ENCODE measurements around the gene CCNT2. TPM values are rescaled to one million over a fixed set of nuclear protein-coding genes. Genes with fewer than 3 reads are reported as not detected.
"Not testable (repeated sequence)": the region's sequence is repeated elsewhere in the genome, so short reads cannot be mapped to it uniquely, and the experiment has no call there.

CCNT2 gene
- total and polyA plus RNA-seq, 8 donors, result 29.3 to 91.4 (median 83.7) TPM

DNA sequence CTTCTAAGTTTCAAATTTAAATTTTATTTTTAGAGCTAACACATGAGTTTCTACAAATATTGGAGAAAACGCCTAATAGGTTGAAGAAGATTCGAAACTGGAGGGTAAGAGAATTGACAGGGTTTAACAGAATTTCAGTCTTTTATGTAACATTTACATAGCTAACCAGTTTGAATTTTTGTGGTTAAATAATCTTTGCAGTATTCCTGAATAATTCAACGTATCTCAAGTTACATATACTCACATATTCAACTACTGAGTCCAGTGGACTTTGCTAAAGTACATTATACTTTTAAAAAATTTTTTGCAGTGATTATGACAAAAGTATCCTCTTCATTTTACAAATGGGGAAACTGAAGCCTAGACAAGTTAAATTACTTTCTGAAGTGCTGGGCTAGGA lies 34.0 kb downstream of the CCNT2 start:
- Histone ChIP-seq H3K27ac (no peak overlapping the region), H3K4me1 (no peaks in the 10 kb centered on the region), H3K4me3 (no peak overlapping the region), H3K9me3 (no peaks in the 10 kb centered on the region), H3K36me3 (peaks cover 0 to 85% of the 10 kb centered on the region in 2 donors), H3K27me3 (no peaks in the 10 kb centered on the region)
- TF ChIP-seq, protein P1, sequence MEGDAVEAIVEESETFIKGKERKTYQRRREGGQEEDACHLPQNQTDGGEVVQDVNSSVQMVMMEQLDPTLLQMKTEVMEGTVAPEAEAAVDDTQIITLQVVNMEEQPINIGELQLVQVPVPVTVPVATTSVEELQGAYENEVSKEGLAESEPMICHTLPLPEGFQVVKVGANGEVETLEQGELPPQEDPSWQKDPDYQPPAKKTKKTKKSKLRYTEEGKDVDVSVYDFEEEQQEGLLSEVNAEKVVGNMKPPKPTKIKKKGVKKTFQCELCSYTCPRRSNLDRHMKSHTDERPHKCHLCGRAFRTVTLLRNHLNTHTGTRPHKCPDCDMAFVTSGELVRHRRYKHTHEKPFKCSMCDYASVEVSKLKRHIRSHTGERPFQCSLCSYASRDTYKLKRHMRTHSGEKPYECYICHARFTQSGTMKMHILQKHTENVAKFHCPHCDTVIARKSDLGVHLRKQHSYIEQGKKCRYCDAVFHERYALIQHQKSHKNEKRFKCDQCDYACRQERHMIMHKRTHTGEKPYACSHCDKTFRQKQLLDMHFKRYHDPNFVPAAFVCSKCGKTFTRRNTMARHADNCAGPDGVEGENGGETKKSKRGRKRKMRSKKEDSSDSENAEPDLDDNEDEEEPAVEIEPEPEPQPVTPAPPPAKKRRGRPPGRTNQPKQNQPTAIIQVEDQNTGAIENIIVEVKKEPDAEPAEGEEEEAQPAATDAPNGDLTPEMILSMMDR (IDR thresholded peaks at IDR 0.05), result no peak
- no peak for ATAC-seq
- no peak for DNase-seq
- intact Hi-C loops (cut with DNase I), result no loop called here

DNA sequence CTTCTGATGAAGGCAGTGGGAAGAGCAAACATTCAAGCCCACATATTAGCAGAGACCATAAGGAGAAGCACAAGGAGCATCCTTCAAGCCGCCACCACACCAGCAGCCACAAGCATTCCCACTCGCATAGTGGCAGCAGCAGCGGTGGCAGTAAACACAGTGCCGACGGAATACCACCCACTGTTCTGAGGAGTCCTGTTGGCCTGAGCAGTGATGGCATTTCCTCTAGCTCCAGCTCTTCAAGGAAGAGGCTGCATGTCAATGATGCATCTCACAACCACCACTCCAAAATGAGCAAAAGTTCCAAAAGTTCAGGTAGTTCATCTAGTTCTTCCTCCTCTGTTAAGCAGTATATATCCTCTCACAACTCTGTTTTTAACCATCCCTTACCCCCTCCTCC lies 35.4 kb downstream of the CCNT2 start:
- Histone ChIP-seq H3K36me3 (peaks cover 0 to 70% of the 10 kb centered on the region in 2 donors), H3K9me3 (no peaks in the 10 kb centered on the region), H3K4me3 (no peak overlapping the region), H3K27ac (no peak overlapping the region), H3K27me3 (no peaks in the 10 kb centered on the region), H3K4me1 (no peaks in the 10 kb centered on the region)
- intact Hi-C loops (cut with DNase I), result no loop called here
- no peak for DNase-seq
- ATAC-seq, result no peak
- TF ChIP-seq, protein P1 (IDR thresholded peaks at IDR 0.05), result no peak

DNA sequence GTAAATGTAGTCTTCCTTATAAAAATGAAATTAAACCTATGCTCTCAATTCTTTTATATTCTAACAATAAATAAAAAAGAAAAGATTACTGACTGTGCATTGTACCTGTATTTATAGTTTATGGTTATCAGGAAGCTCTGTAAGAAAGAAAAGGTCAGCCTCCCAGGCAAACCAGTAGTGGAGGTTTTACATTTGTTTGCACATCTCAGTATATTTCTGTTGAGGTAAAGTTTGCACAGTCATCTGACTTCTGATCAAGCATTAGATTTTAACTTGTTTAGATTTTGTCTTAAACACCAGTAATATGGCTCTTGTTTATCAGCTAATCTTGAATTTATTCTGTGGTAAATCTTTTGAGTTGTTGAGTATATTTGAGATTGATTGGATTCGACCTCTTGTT lies 37.1 kb downstream of the CCNT2 start:
- ATAC-seq (no peak), DNase-seq (no peak)
- intact Hi-C loops (cut with DNase I), result no loop called here
- H3K27me3 ChIP-seq, result no peaks in the 10 kb centered on the region
- H3K4me3 ChIP-seq, result no peak overlapping the region
- H3K27ac ChIP-seq, result no peak overlapping the region
- TF ChIP-seq, protein P1 (IDR thresholded peaks at IDR 0.05), result no peak
- peaks cover 0 to 53% of the 10 kb centered on the region in 2 donors for H3K36me3 ChIP-seq
- no peaks in the 10 kb centered on the region for H3K9me3 ChIP-seq
- no peaks in the 10 kb centered on the region for H3K4me1 ChIP-seq

DNA sequence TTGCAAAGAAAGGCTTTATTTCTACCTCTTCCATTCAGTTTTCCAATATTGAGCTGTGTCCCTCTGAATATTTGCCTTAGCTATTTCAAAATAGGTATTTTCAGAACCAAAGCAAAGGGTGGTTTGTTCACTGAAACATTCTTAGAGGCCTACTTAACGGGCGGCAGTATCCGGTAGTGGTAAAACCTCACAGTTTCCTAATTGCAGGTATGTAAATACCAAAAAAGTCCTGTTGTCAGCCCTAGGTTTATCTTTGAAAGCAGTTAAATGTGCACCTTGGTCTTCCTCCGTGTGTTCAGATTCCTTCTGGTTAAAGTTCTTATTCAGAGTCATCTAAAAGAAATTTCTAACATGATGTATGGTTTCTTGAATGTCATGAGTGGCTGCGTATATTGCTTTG lies 38.9 kb downstream of the CCNT2 start:
- ATAC-seq (no peak), DNase-seq (no peak)
- Histone ChIP-seq H3K4me3 (no peak overlapping the region), H3K4me1 (no peaks in the 10 kb centered on the region), H3K27ac (no peak overlapping the region), H3K36me3 (peaks cover 0 to 39% of the 10 kb centered on the region in 2 donors), H3K27me3 (no peaks in the 10 kb centered on the region), H3K9me3 (no peaks in the 10 kb centered on the region)
- TF ChIP-seq, protein P1 (IDR thresholded peaks at IDR 0.05), result no peak
- intact Hi-C loops (cut with DNase I), result no loop called here

DNA sequence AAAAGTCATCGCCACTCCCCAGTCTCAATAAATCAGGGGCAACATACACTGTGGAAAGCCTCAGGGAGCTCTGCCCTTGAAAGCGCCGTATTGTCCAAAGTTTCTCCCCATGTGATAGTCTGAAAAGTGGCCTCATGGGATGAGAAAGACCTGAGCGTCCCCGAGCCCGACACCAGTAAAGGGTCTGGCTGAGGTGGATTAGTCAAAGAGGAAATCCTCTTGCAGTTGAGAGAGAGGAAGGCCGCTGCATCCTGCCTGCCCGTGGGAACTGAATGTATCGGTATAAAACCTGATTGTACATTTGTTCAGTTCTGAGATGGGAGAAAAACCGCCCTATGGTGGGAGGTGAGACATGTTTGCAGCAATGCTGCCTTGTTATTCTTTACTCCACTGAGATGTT lies 48.5 kb downstream of the CCNT2 start:
- H3K4me1 ChIP-seq; H3K27me3 ChIP-seq; intact Hi-C loops (cut with DNase I); H3K36me3 ChIP-seq; ATAC-seq; H3K9me3 ChIP-seq; H3K27ac ChIP-seq; DNase-seq; H3K4me3 ChIP-seq: not testable (repeated sequence)

All from left lung (tissue), 10 donors.